Activated CD8-positive, alpha-beta memory T cell treated with anti-CD3 and anti-CD28 coated beads, Interleukin-2, amount 10 ng/mL, durations not matched to agents 7 days and 5 days (primary cell): Measurements from ENCODE around the gene ZNF443. TPM values are rescaled to one million over a fixed set of nuclear protein-coding genes. Genes with fewer than 3 reads are reported as not detected.
"Not testable (repeated sequence)": the region's sequence is repeated elsewhere in the genome, so short reads cannot be mapped to it uniquely, and the experiment has no call there.

ENCODE experiments used
- ATAC-seq: fragments of 150-1000 bp; cut with Tn5 transposase; one replicate; pipeline ENCODE4 v1.10.0; 2021; ENCODE audit warnings: moderate library complexity
- CTCF ChIA-PET: fragments of 350-600 bp; sonication (Branson Sonifier 250); formaldehyde crosslinking; loops from one replicate; lab custom pipeline; 2021; ENCODE audit warnings: antibody characterized with exemption; lab: Charles Lee
- DNase-seq: peaks from one replicate; pipeline ENCODE4 v3.0.0-alpha.2; 2020
- H3K27ac Mint-ChIP-seq: one replicate; pipeline ENCODE4 v1.8.0; 2021; ENCODE audit warnings: mild to moderate bottlenecking, mixed read lengths
- H3K27me3 Mint-ChIP-seq: one replicate; pipeline ENCODE4 v1.8.0; 2021; ENCODE audit warnings: mixed read lengths
- H3K36me3 Mint-ChIP-seq: one replicate; pipeline ENCODE4 v1.8.0; 2021; ENCODE audit warnings: mild to moderate bottlenecking, mixed read lengths
- H3K4me1 Mint-ChIP-seq: one replicate; pipeline ENCODE4 v1.8.0; 2021; ENCODE audit warnings: mixed read lengths
- H3K4me3 Mint-ChIP-seq: one replicate; pipeline ENCODE4 v1.8.0; 2021; ENCODE audit warnings: mild to moderate bottlenecking, moderate library complexity, mixed read lengths
- H3K9me3 Mint-ChIP-seq: one replicate; pipeline ENCODE4 v1.8.0; 2022; ENCODE audit warnings: low read depth, mixed read lengths
- total RNA-seq, 2 experiments: library from RNA; stranded (reverse); gene quantifications; one replicate each; pipeline ENCODE4 v1.2.3, GENCODE V29; 2021

ZNF443 gene
- total RNA-seq, 2 experiments from 2014 or later, result 3.7 to 4.3 TPM

- ATAC-seq, CTCF ChIA-PET, H3K27ac Mint-ChIP-seq, DNase-seq, H3K4me1 Mint-ChIP-seq, H3K4me3 Mint-ChIP-seq, H3K27me3 Mint-ChIP-seq: not testable (repeated sequence)
- Mint-ChIP-seq H3K36me3 (peaks cover 75% of the 10 kb centered on the region), H3K9me3 (peaks cover 37% of the 10 kb centered on the region)
These were observed 49.7 kb downstream of the ZNF443 start for GRCh38 chr19:12391148-12391547.

- ATAC-seq, H3K4me3 Mint-ChIP-seq, H3K27ac Mint-ChIP-seq, DNase-seq, CTCF ChIA-PET, H3K27me3 Mint-ChIP-seq, H3K4me1 Mint-ChIP-seq: not testable (repeated sequence)
- Mint-ChIP-seq H3K9me3 (peaks cover 17% of the 10 kb centered on the region), H3K36me3 (peaks cover 44% of the 10 kb centered on the region)
These were observed 54.5 kb downstream of the ZNF443 start for GRCh38 chr19:12386365-12386764.

DNA sequence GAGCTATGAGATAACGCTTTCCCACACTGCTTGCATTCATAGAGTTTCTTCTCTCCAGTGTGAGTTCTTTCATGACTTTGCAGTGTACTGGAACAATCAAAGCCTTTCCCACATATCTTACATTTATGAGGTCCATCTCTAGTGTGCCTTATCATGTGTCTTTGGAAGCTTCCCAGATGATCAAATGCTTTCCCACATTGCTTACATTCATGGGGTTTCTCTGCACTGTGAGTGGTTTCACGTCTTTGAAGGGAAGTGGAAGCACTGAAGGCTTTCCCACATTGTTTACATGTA, 60.4 kb downstream of the ZNF443 start:
- H3K27me3 Mint-ChIP-seq, result no peaks in the 10 kb centered on the region
- ATAC-seq, result no peak
- CTCF ChIA-PET, result no interaction called here
- H3K4me1 Mint-ChIP-seq, result no peaks in the 10 kb centered on the region
- H3K4me3 Mint-ChIP-seq, result no peak overlapping the region
- H3K27ac Mint-ChIP-seq, result no peak overlapping the region
- DNase-seq, result no peak
- peaks cover 35% of the 10 kb centered on the region for H3K9me3 Mint-ChIP-seq
- peaks cover 18% of the 10 kb centered on the region for H3K36me3 Mint-ChIP-seq

DNA sequence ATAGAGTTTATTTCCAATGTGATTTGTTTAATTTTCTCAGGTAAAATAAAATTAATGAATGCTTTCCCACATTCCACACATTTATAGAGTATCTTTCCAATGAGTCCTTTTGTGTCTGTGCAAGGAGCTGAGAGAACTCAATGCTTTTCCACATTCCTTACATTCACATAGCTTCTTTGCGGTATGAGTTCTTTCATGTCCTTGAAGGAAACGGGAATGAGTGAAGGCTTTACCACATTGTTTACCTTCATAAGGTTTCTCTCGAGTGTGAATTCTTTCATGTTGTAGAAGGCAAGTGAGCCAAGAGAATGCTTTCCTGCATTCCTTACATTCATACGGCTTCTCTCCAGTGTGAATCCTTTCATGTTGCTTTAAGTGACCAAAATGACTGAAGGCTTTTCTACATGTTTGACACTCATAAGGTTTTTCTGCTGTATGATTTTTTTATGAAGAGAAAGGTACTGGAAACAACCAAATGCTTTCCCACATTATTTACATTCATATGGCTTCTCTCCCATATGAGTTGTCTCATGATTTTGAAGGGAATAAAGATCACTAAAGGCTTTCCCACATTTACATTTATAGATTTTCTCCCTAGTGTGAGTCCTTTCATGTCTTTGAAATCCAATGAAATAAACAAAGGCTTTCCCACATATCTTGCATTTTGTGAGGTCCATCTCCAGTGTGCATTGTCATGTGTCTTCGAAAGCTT, 60.9 kb downstream of the ZNF443 start:
- Mint-ChIP-seq H3K4me3 (no peak overlapping the region), H3K27me3 (no peaks in the 10 kb centered on the region), H3K27ac (no peak overlapping the region), H3K4me1 (no peaks in the 10 kb centered on the region), H3K9me3 (peaks cover 37% of the 10 kb centered on the region), H3K36me3 (peaks cover 20% of the 10 kb centered on the region)
- ATAC-seq (no peak), DNase-seq (no peak)
- CTCF ChIA-PET, result no interaction called here

Other genes starting within 250 kb of the ZNF443 start
- 10 to 100 TPM in 1 of 2 experiments, 1 to 10 TPM in 1; 9.7 to 11.9 TPM for gene ZNF44, start 146.1 kb downstream of the ZNF443 start, total RNA-seq
- 1 to 10 TPM; 2.4 to 3.3 TPM for gene ZNF563, start 107.4 kb downstream of the ZNF443 start, total RNA-seq
- under 1 TPM; 0.55 to 0.56 TPM for gene ZNF442, start 75.3 kb downstream of the ZNF443 start, total RNA-seq
- 1 to 10 TPM; 4.6 to 4.8 TPM for gene ZNF799, start 39.8 kb downstream of the ZNF443 start, total RNA-seq
- gene ZNF709, start 43.8 kb upstream of the ZNF443 start, total RNA-seq, result 1 to 10 TPM; 1.4 to 1.9 TPM
- gene ZNF564, start 110.5 kb upstream of the ZNF443 start, total RNA-seq, result 10 to 100 TPM in 1 of 2 experiments, 1 to 10 TPM in 1; 9.6 to 10.6 TPM
- gene ZNF490, start 169.8 kb upstream of the ZNF443 start, total RNA-seq, result 10 to 100 TPM; 14.0 to 14.7 TPM
- 10 to 100 TPM; 30.0 to 41.5 TPM for gene ZNF791, start 169.9 kb upstream of the ZNF443 start, total RNA-seq
- gene MAN2B1, start 225.7 kb upstream of the ZNF443 start, total RNA-seq, result 100 to 1,000 TPM; 102 to 118 TPM
- 10 to 100 TPM; 21.4 to 22.0 TPM for gene WDR83, start 225.8 kb upstream of the ZNF443 start, total RNA-seq
- 100 to 1,000 TPM; 106 to 111 TPM for gene DHPS, start 240.9 kb upstream of the ZNF443 start, total RNA-seq
- gene GNG14, start 247.0 kb upstream of the ZNF443 start, total RNA-seq, result not detected